HUES48 (cell line): ENCODE data around the gene CCDC68.

Experiments used
- H3K27ac ChIP-seq: one replicate; pipeline ENCODE4 v1.7.0; 2013; ENCODE audit warnings: low read depth, low read length, inconsistent platforms
- H3K27me3 ChIP-seq: 2 replicates; pipeline ENCODE4 v1.6.1; 2013; ENCODE audit warnings: mild to moderate bottlenecking, low read length; ENCODE audit not compliant: control insufficient read depth, insufficient read depth
- H3K36me3 ChIP-seq: 2 replicates; pipeline ENCODE4 v1.6.1; 2013; ENCODE audit warnings: low read length; ENCODE audit not compliant: control insufficient read depth, insufficient read depth
- H3K4me1 ChIP-seq: 2 replicates; pipeline ENCODE4 v1.6.1; 2013; ENCODE audit warnings: mild to moderate bottlenecking, low read length; ENCODE audit not compliant: control insufficient read depth, insufficient read depth
- H3K4me3 ChIP-seq: 2 replicates; pipeline ENCODE4 v1.5.1; 2013; ENCODE audit warnings: mild to moderate bottlenecking, low read depth, low read length
- H3K9ac ChIP-seq: 2 replicates; pipeline ENCODE4 v1.6.1; 2013; ENCODE audit warnings: mild to moderate bottlenecking, low read depth, low read length, moderate library complexity
- H3K9me3 ChIP-seq: 2 replicates; pipeline ENCODE4 v1.6.1; 2013; ENCODE audit warnings: low read length; ENCODE audit not compliant: control insufficient read depth, insufficient read depth

CCDC68 gene

DNA sequence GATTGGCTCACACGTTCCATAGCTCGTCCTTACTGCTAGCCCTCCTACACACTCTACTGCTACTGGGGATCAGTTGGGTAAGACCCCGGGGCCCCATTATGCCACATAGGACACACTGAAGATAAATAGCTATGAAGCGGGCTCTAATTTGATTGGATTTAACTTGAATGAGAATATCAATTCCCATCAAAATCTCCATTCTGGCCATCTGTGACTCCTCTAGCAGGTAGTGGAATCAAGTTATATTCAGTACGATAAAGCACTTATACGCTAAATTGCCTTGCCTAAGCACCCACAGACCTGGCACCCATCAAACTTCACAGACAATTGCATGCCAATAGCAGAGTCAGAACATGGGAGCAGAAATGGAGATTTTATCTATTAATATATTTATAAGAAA is 39.8 kb downstream of the CCDC68 start:
- H3K27ac ChIP-seq, result no peak overlapping the region
- H3K9ac ChIP-seq, result no peak overlapping the region
- H3K36me3 ChIP-seq, result no peaks in the 10 kb centered on the region
- no peaks in the 10 kb centered on the region for H3K27me3 ChIP-seq
- no peaks in the 10 kb centered on the region for H3K4me1 ChIP-seq
- no peaks in the 10 kb centered on the region for H3K9me3 ChIP-seq
- no peak overlapping the region for H3K4me3 ChIP-seq

DNA sequence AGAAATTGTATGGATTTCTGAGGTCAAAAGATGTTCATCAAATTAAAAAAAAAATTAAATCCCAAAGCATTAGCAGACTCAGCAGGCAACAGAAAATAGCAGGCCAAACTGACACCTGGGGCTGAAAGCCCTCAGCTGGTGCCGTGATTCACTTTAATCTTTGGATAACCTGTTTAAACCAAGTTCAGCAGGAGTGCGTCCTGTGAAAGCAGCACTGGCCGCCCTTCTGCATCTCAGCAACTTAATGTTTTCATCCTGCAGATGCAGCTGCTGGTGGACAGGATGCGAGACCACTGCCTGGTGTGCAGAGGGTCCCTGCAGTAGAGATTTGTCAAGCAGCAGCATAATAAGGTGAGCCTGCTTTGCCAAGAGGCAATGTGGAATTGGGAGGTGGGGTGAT is 41.2 kb downstream of the CCDC68 start:
- no peak overlapping the region for H3K9ac ChIP-seq
- H3K4me3 ChIP-seq, result no peak overlapping the region
- H3K4me1 ChIP-seq, result no peaks in the 10 kb centered on the region

GRCh38 chr18:54916507-54916906 is 42.8 kb downstream of the CCDC68 start:
- Histone ChIP-seq H3K9me3 (no peaks in the 10 kb centered on the region), H3K9ac (no peak overlapping the region), H3K4me1 (no peaks in the 10 kb centered on the region), H3K4me3 (no peak overlapping the region), H3K36me3 (no peaks in the 10 kb centered on the region), H3K27ac (no peak overlapping the region), H3K27me3 (no peaks in the 10 kb centered on the region)

More for the DNA sequence above, 41.2 kb downstream of the CCDC68 start:
- Histone ChIP-seq H3K36me3 (no peaks in the 10 kb centered on the region), H3K9me3 (no peaks in the 10 kb centered on the region), H3K27me3 (no peaks in the 10 kb centered on the region), H3K27ac (no peak overlapping the region)

GRCh38 chr18:54914816-54915215 is 44.4 kb downstream of the CCDC68 start:
- no peaks in the 10 kb centered on the region for H3K27me3 ChIP-seq
- H3K9me3 ChIP-seq, result no peaks in the 10 kb centered on the region
- no peaks in the 10 kb centered on the region for H3K4me1 ChIP-seq
- no peak overlapping the region for H3K4me3 ChIP-seq
- H3K9ac ChIP-seq, result no peak overlapping the region
- H3K36me3 ChIP-seq, result no peaks in the 10 kb centered on the region
- no peak overlapping the region for H3K27ac ChIP-seq

- Histone ChIP-seq H3K9me3 (no peaks in the 10 kb centered on the region), H3K4me1 (no peaks in the 10 kb centered on the region), H3K27me3 (no peaks in the 10 kb centered on the region), H3K27ac (no peak overlapping the region), H3K9ac (no peak overlapping the region), H3K36me3 (no peaks in the 10 kb centered on the region), H3K4me3 (no peak overlapping the region)
Observed at GRCh38 chr18:54911551-54911950, 47.7 kb downstream of the CCDC68 start.

- Histone ChIP-seq H3K4me1 (no peaks in the 10 kb centered on the region), H3K27me3 (no peaks in the 10 kb centered on the region), H3K9ac (no peak overlapping the region), H3K27ac (no peak overlapping the region), H3K4me3 (no peak overlapping the region), H3K9me3 (no peaks in the 10 kb centered on the region), H3K36me3 (no peaks in the 10 kb centered on the region)
Observed at GRCh38 chr18:54910161-54910919, 48.9 kb downstream of the CCDC68 start.

DNA sequence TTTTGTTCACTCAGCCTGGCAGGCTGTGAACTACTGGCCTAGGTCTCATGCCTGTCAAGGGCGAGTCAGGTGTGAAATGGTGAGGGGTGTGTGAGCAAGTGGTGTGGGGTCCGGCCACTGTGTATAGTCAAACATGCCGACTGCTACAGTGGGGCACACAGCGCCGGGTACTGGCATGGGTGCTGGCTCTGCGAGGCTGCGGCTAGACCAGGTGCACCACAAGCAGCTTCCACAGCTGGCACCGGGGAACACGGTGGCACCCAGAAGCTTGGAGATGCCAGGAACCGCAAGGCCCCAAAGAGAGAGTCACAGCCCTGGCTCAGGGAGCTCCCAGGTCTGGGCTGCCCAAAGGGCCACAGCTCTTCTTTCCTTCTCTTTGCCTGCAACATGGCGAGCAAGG is 49.7 kb downstream of the CCDC68 start:
- Histone ChIP-seq H3K4me1 (no peaks in the 10 kb centered on the region), H3K9ac (no peak overlapping the region), H3K27ac (no peak overlapping the region), H3K4me3 (no peak overlapping the region), H3K36me3 (no peaks in the 10 kb centered on the region), H3K27me3 (no peaks in the 10 kb centered on the region), H3K9me3 (no peaks in the 10 kb centered on the region)

- Histone ChIP-seq H3K27ac (no peak overlapping the region), H3K4me3 (no peak overlapping the region), H3K4me1 (0 out of 2 replicates have a peak, but pooled peaks cover 5% of the 10 kb centered on the region), H3K36me3 (no peaks in the 10 kb centered on the region), H3K9me3 (no peaks in the 10 kb centered on the region), H3K9ac (no peak overlapping the region), H3K27me3 (no peaks in the 10 kb centered on the region)
Observed at GRCh38 chr18:54906331-54907185, 52.7 kb downstream of the CCDC68 start.

DNA sequence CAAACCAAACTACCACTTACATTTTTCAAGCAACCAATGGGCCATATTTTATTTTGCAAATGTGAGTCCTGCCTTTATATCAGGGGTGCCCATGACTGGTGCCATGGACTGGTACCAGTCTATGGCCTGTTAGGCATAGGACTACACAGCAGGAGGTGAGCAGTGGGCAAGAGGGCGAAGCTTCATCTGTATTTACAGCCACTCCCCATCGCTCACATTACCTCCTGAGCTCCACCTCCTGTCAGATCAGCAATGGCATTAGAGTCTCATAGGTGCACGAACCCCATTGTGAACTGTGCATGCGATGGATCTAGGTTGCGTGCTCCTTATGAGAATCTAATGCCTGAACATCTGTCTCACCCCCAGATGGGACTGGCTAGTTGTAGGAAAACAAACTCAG is 53.6 kb downstream of the CCDC68 start:
- Histone ChIP-seq H3K4me1 (0 out of 2 replicates have a peak, but pooled peaks cover 5% of the 10 kb centered on the region), H3K9ac (no peak overlapping the region), H3K4me3 (no peak overlapping the region), H3K27me3 (no peaks in the 10 kb centered on the region), H3K9me3 (no peaks in the 10 kb centered on the region), H3K27ac (no peak overlapping the region), H3K36me3 (no peaks in the 10 kb centered on the region)

DNA sequence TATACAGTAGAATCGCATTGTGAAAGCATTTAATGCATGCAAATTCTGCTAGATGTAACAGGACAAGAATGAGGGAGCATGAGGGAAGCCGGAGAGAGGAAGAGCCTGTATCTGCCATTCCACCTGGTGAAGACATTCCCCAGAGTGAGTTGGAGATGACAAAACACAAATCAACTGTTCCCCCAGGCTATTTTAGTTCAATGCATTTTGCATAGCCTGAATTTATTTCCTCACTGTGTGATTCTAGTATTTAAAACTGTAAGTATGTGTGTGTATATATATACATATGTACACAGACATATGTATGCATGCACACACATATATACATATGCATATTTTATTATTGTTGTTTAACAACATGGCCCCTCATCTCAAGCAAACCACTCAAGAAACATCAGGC is 54.7 kb downstream of the CCDC68 start:
- H3K9me3 ChIP-seq, result no peaks in the 10 kb centered on the region
- H3K4me3 ChIP-seq, result no peak overlapping the region
- H3K27me3 ChIP-seq, result no peaks in the 10 kb centered on the region
- H3K36me3 ChIP-seq, result no peaks in the 10 kb centered on the region
- H3K9ac ChIP-seq, result no peak overlapping the region
- H3K4me1 ChIP-seq, result 0 out of 2 replicates have a peak, but pooled peaks cover 5% of the 10 kb centered on the region
- no peak overlapping the region for H3K27ac ChIP-seq

- Histone ChIP-seq H3K36me3 (no peaks in the 10 kb centered on the region), H3K9ac (no peak overlapping the region), H3K9me3 (no peaks in the 10 kb centered on the region), H3K4me1 (0 out of 2 replicates have a peak, but pooled peaks cover 5% of the 10 kb centered on the region), H3K27ac (no peak overlapping the region), H3K4me3 (no peak overlapping the region), H3K27me3 (no peaks in the 10 kb centered on the region)
Observed at GRCh38 chr18:54900290-54900689, 59.0 kb downstream of the CCDC68 start.
